Neural progenitor cell (in vitro differentiated cells): Measurements from ENCODE around the gene TLR5.

Source experiments
- EZH2 ChIP-seq: fragments of 200-600 bp; sonication (generic); IDR thresholded peaks from 2 replicates; pipeline ENCODE4 v1.6.1; 2017; ENCODE audit warnings: antibody characterized with exemption, mild to moderate bottlenecking, moderate library complexity
- EZH2phosphoT487 ChIP-seq: fragments of 200-600 bp; sonication (generic); IDR thresholded peaks from 2 replicates; pipeline ENCODE4 v1.6.1; 2017; ENCODE audit warnings: antibody characterized with exemption
- TF ChIP-seq, protein P1 (sequence below): fragments of 200-600 bp; sonication (generic); IDR thresholded peaks from 2 replicates; pipeline ENCODE4 v1.5.1; 2017; ENCODE audit warnings: antibody characterized with exemption, mild to moderate bottlenecking

DNA sequence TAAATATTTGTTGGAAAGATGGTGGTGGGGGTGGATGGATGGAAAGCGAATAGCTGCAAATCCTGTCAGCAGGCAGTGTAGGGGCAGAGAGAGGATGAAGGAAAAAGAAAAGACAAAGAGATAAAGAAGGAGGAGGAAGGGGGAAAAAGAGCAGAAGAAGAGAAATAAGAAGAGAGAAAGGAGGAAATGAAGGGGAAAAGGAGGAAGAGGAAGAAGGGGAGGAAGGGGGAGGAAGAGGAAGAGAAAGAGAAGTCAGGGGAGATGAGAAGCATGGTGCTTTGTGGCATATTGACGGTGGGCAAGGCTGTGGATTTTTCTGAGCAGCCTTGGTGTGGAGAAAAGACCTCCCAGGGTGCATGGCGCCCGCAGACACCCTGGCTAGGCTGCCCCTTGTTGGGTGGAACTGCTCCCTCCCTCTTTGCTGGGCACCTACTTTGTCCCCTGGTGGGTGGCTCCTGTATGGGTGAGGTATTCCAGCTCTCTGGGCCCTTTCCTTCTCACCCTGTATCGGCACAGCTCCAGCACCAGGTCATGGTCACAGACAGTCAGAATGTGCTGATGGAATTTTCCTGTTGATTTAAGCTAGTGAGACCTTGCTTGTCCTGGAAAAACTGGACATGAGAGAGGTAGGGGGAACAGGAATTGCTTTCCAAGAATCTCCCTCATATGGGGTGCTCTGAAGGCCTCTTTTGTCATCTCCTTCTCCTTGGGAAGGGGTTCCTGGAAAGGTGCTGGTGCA lies 45.7 kb upstream of the TLR5 start:
- TF ChIP-seq, protein P1, sequence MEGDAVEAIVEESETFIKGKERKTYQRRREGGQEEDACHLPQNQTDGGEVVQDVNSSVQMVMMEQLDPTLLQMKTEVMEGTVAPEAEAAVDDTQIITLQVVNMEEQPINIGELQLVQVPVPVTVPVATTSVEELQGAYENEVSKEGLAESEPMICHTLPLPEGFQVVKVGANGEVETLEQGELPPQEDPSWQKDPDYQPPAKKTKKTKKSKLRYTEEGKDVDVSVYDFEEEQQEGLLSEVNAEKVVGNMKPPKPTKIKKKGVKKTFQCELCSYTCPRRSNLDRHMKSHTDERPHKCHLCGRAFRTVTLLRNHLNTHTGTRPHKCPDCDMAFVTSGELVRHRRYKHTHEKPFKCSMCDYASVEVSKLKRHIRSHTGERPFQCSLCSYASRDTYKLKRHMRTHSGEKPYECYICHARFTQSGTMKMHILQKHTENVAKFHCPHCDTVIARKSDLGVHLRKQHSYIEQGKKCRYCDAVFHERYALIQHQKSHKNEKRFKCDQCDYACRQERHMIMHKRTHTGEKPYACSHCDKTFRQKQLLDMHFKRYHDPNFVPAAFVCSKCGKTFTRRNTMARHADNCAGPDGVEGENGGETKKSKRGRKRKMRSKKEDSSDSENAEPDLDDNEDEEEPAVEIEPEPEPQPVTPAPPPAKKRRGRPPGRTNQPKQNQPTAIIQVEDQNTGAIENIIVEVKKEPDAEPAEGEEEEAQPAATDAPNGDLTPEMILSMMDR, result no peak
- TF ChIP-seq EZH2phosphoT487 (no peak), EZH2 (no peak)
